ENCODE measurements around the gene ING3. TPM values are rescaled to one million over a fixed set of nuclear protein-coding genes. Genes with fewer than 3 reads are reported as not detected.

The ING3 gene
- total RNA-seq, 1 donor from 2014 or later: 24.3 TPM

- H3K27me3 Mint-ChIP-seq: peaks cover 15% of the 10 kb centered on the region
- intact Hi-C loops (cut with micrococcal nuclease): no loop called here
- H3K4me3 Mint-ChIP-seq: no peak overlapping the region
- H3K9me3 Mint-ChIP-seq: no peaks in the 10 kb centered on the region
- no peaks in the 10 kb centered on the region for H3K4me1 Mint-ChIP-seq
- H3K27ac Mint-ChIP-seq: no peak overlapping the region
- no peaks in the 10 kb centered on the region for H3K36me3 Mint-ChIP-seq (ENCODE audit: low read depth)
- no peak for DNase-seq
Observed at GRCh38 chr7:121006711-121007315, 56.2 kb downstream of the ING3 start.

- peaks cover 16% of the 10 kb centered on the region for H3K27me3 Mint-ChIP-seq
- H3K4me1 Mint-ChIP-seq: no peaks in the 10 kb centered on the region
- intact Hi-C loops (cut with micrococcal nuclease): no loop called here
- no peaks in the 10 kb centered on the region for H3K36me3 Mint-ChIP-seq (ENCODE audit: low read depth)
- H3K4me3 Mint-ChIP-seq: no peak overlapping the region
- no peak for DNase-seq
- H3K9me3 Mint-ChIP-seq: no peaks in the 10 kb centered on the region
- no peak overlapping the region for H3K27ac Mint-ChIP-seq
Observed at GRCh38 chr7:121008816-121009215, 58.2 kb downstream of the ING3 start.

GRCh38 chr7:121011401-121011800 is 60.8 kb downstream of the ING3 start:
- Mint-ChIP-seq H3K4me3 (no peak overlapping the region), H3K4me1 (no peaks in the 10 kb centered on the region), H3K27ac (no peak overlapping the region), H3K9me3 (no peaks in the 10 kb centered on the region), H3K36me3 (ENCODE audit: low read depth) (no peaks in the 10 kb centered on the region), H3K27me3 (peaks cover 13% of the 10 kb centered on the region)
- intact Hi-C loops (cut with micrococcal nuclease): no loop called here
- DNase-seq: no peak

GRCh38 chr7:121012170-121012874 is 61.7 kb downstream of the ING3 start:
- intact Hi-C loops (cut with micrococcal nuclease): no loop called here
- H3K9me3 Mint-ChIP-seq: no peaks in the 10 kb centered on the region
- no peaks in the 10 kb centered on the region for H3K36me3 Mint-ChIP-seq (ENCODE audit: low read depth)
- H3K27me3 Mint-ChIP-seq: peaks cover 11% of the 10 kb centered on the region
- DNase-seq: no peak
- H3K4me1 Mint-ChIP-seq: no peaks in the 10 kb centered on the region
- no peak overlapping the region for H3K4me3 Mint-ChIP-seq
- H3K27ac Mint-ChIP-seq: no peak overlapping the region

GRCh38 chr7:121012919-121013318 is 62.3 kb downstream of the ING3 start:
- Mint-ChIP-seq H3K4me1 (no peaks in the 10 kb centered on the region), H3K27me3 (peaks cover 9% of the 10 kb centered on the region), H3K9me3 (no peaks in the 10 kb centered on the region), H3K4me3 (no peak overlapping the region), H3K36me3 (ENCODE audit: low read depth) (no peaks in the 10 kb centered on the region), H3K27ac (no peak overlapping the region)
- no peak for DNase-seq
- intact Hi-C loops (cut with micrococcal nuclease): no loop called here

GRCh38 chr7:121015560-121015959 is 65.0 kb downstream of the ING3 start:
- no peak for DNase-seq
- peaks cover 7% of the 10 kb centered on the region for H3K27me3 Mint-ChIP-seq
- no peaks in the 10 kb centered on the region for H3K36me3 Mint-ChIP-seq (ENCODE audit: low read depth)
- no peak overlapping the region for H3K4me3 Mint-ChIP-seq
- H3K27ac Mint-ChIP-seq: no peak overlapping the region
- no peaks in the 10 kb centered on the region for H3K4me1 Mint-ChIP-seq
- H3K9me3 Mint-ChIP-seq: no peaks in the 10 kb centered on the region
- intact Hi-C loops (cut with micrococcal nuclease): no loop called here

- no peaks in the 10 kb centered on the region for H3K36me3 Mint-ChIP-seq (ENCODE audit: low read depth)
- H3K4me1 Mint-ChIP-seq: no peaks in the 10 kb centered on the region
- H3K9me3 Mint-ChIP-seq: no peaks in the 10 kb centered on the region
- no peak overlapping the region for H3K4me3 Mint-ChIP-seq
- H3K27me3 Mint-ChIP-seq: peaks cover 7% of the 10 kb centered on the region
- H3K27ac Mint-ChIP-seq: no peak overlapping the region
- DNase-seq: no peak
- intact Hi-C loops (cut with micrococcal nuclease): no loop called here
Observed at GRCh38 chr7:121016966-121017365, 66.4 kb downstream of the ING3 start.

GRCh38 chr7:121017586-121017985 is 67.0 kb downstream of the ING3 start:
- Mint-ChIP-seq H3K4me1 (no peaks in the 10 kb centered on the region), H3K36me3 (ENCODE audit: low read depth) (no peaks in the 10 kb centered on the region), H3K9me3 (no peaks in the 10 kb centered on the region), H3K4me3 (no peak overlapping the region), H3K27ac (no peak overlapping the region), H3K27me3 (peaks cover 8% of the 10 kb centered on the region)
- intact Hi-C loops (cut with micrococcal nuclease): no loop called here
- no peak for DNase-seq

- H3K27ac Mint-ChIP-seq: no peak overlapping the region
- no peak for DNase-seq
- H3K4me1 Mint-ChIP-seq: no peaks in the 10 kb centered on the region
- H3K4me3 Mint-ChIP-seq: no peak overlapping the region
- no peaks in the 10 kb centered on the region for H3K9me3 Mint-ChIP-seq
- intact Hi-C loops (cut with micrococcal nuclease): no loop called here
- H3K36me3 Mint-ChIP-seq (ENCODE audit: low read depth): no peaks in the 10 kb centered on the region
- peaks cover 3% of the 10 kb centered on the region for H3K27me3 Mint-ChIP-seq
Observed at GRCh38 chr7:121019018-121019417, 68.4 kb downstream of the ING3 start.

GRCh38 chr7:121020249-121020988 is 69.8 kb downstream of the ING3 start:
- Mint-ChIP-seq H3K36me3 (ENCODE audit: low read depth) (no peaks in the 10 kb centered on the region), H3K27ac (no peak overlapping the region), H3K4me1 (no peaks in the 10 kb centered on the region), H3K9me3 (no peaks in the 10 kb centered on the region), H3K27me3 (peaks cover 8% of the 10 kb centered on the region), H3K4me3 (no peak overlapping the region)
- intact Hi-C loops (cut with micrococcal nuclease): no loop called here
- no peak for DNase-seq

GRCh38 chr7:121020989-121021969 is 70.7 kb downstream of the ING3 start:
- Mint-ChIP-seq H3K27me3 (peaks cover 11% of the 10 kb centered on the region), H3K4me3 (no peak overlapping the region), H3K36me3 (ENCODE audit: low read depth) (no peaks in the 10 kb centered on the region), H3K4me1 (no peaks in the 10 kb centered on the region), H3K27ac (no peak overlapping the region), H3K9me3 (no peaks in the 10 kb centered on the region)
- intact Hi-C loops (cut with micrococcal nuclease): no loop called here
- no peak for DNase-seq

GRCh38 chr7:121023194-121023593 is 72.6 kb downstream of the ING3 start:
- Mint-ChIP-seq H3K4me3 (no peak overlapping the region), H3K27me3 (peaks cover 12% of the 10 kb centered on the region), H3K9me3 (no peaks in the 10 kb centered on the region), H3K27ac (no peak overlapping the region), H3K36me3 (ENCODE audit: low read depth) (no peaks in the 10 kb centered on the region), H3K4me1 (no peaks in the 10 kb centered on the region)
- intact Hi-C loops (cut with micrococcal nuclease): no loop called here
- no peak for DNase-seq

- intact Hi-C loops (cut with micrococcal nuclease): no loop called here
- H3K4me3 Mint-ChIP-seq: no peak overlapping the region
Observed at GRCh38 chr7:121023683-121024511, 73.3 kb downstream of the ING3 start.

More at GRCh38 chr7:121023683-121024511, 73.3 kb downstream of the ING3 start:
- Mint-ChIP-seq H3K4me1 (no peaks in the 10 kb centered on the region), H3K27ac (no peak overlapping the region), H3K9me3 (no peaks in the 10 kb centered on the region), H3K27me3 (peaks cover 10% of the 10 kb centered on the region), H3K36me3 (ENCODE audit: low read depth) (no peaks in the 10 kb centered on the region)
- DNase-seq: no peak
